Esophagus muscularis mucosa (tissue), 3 donors: ENCODE data around the gene LRP1.

Experiments
- EP300 ChIP-seq: sonication (generic); formaldehyde crosslinking; IDR thresholded peaks from one replicate; pipeline ENCODE4 v1.6.1; 2017; ENCODE audit warnings: antibody characterized with exemption
- TF ChIP-seq, protein P1 (sequence below), 3 experiments: fragments of 200-600 bp in 2 of 3; fragments of 450-650 bp in 1 of 3; sonication (generic) in 2 of 3; IDR thresholded peaks; one replicate each; pipeline ENCODE4 v1.5.1; 2017 to 2019; ENCODE audit warnings: antibody characterized with exemption in 3 of 3, mild to moderate bottlenecking in 2 of 3, moderate library complexity in 1 of 3

DNA sequence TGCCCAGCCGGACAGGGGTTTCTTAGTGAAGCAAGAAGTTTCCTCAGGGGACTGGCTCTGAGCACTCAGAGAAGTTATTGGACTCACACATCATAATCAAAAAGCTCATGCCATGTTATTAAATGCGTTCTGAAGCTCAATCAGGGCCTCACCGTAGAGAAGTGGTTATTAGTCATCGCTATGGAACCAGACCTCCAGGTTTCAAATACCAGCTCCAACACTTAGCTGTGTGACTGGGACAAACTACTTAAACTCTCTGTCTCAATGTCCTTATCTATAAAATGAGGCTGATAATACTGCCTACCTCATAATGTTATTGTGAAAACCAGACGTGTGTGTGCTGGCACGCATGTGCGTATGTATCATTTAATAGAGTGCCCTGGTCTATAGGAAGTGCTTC, 24.4 kb upstream of the LRP1 start:
- no peak for TF ChIP-seq EP300
- TF ChIP-seq, protein P1, sequence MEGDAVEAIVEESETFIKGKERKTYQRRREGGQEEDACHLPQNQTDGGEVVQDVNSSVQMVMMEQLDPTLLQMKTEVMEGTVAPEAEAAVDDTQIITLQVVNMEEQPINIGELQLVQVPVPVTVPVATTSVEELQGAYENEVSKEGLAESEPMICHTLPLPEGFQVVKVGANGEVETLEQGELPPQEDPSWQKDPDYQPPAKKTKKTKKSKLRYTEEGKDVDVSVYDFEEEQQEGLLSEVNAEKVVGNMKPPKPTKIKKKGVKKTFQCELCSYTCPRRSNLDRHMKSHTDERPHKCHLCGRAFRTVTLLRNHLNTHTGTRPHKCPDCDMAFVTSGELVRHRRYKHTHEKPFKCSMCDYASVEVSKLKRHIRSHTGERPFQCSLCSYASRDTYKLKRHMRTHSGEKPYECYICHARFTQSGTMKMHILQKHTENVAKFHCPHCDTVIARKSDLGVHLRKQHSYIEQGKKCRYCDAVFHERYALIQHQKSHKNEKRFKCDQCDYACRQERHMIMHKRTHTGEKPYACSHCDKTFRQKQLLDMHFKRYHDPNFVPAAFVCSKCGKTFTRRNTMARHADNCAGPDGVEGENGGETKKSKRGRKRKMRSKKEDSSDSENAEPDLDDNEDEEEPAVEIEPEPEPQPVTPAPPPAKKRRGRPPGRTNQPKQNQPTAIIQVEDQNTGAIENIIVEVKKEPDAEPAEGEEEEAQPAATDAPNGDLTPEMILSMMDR (IDR thresholded peaks at IDR 0.05) = no peak
